SK-N-SH (cell line): ENCODE measurements around the gene FRMD3. TPM values are rescaled to one million over a fixed set of nuclear protein-coding genes. Genes with fewer than 3 reads are reported as not detected.

Experiments
- CTCF ChIA-PET: fragments of 300-600, 350-600 bp; formaldehyde crosslinking; extraction: SDS; loops from one replicate; lab custom pipeline; 2021; lab: Yijun Ruan, JAX
- POLR2A ChIA-PET: fragments of 350-600 bp; sonication (Branson Sonifier 250); formaldehyde crosslinking; extraction: SDS; loops from one replicate; lab custom pipeline; 2020; ENCODE audit warnings: antibody characterized with exemption, inconsistent platforms; lab: Yijun Ruan, JAX
- DNase-seq: peaks from one replicate; pipeline ENCODE4 v3.0.0; 2012
- H2AFZ ChIP-seq: fragments of 200-600 bp; sonication (generic); 2 replicates; pipeline ENCODE4 v1.8.1; 2016; ENCODE audit warnings: antibody characterized with exemption, mild to moderate bottlenecking, low read depth
- H3F3A ChIP-seq: fragments of 200-600 bp; sonication (generic); replicated peaks from 2 replicates; pipeline ENCODE3; 2016; ENCODE audit warnings: antibody characterized with exemption, mild to moderate bottlenecking; ENCODE audit not compliant: insufficient read depth
- H3K27ac ChIP-seq, 2 experiments: fragments of 200-500 bp in 1 of 2; fragments of 200-600 bp in 1 of 2; sonication (Bioruptor generic) in 1 of 2; sonication (generic), shearing (Covaris generic) in 1 of 2; 2 replicates each; pipeline versions ENCODE4 v1.5.1 to v1.6.1; 2014 to 2016; ENCODE audit warnings: low read depth in 2 of 2, inconsistent platforms in 1 of 2, low read length in 1 of 2, mild to moderate bottlenecking in 1 of 2, mixed read lengths in 1 of 2
- H3K27me3 ChIP-seq: fragments of 200-600 bp; sonication (generic), shearing (Covaris generic); 2 replicates; pipeline ENCODE4 v1.6.1; 2016; ENCODE audit warnings: mixed run types; ENCODE audit not compliant: insufficient read depth
- H3K36me3 ChIP-seq, 2 experiments: fragments of 200-500 bp in 1 of 2; fragments of 200-600 bp in 1 of 2; sonication (Bioruptor generic) in 1 of 2; sonication (generic) in 1 of 2; replicated peaks in 1 of 2; 2 replicates each; pipeline versions ENCODE3 to v1.5.1; 2014 to 2016; ENCODE audit warnings: low read length in 1 of 2, mild to moderate bottlenecking in 1 of 2; ENCODE audit not compliant: insufficient read depth in 2 of 2, control insufficient read depth in 1 of 2
- H3K4me1 ChIP-seq, 2 experiments: fragments of 200-500 bp in 1 of 2; fragments of 200-600 bp in 1 of 2; sonication (Bioruptor generic) in 1 of 2; sonication (generic), shearing (Covaris generic) in 1 of 2; 2 replicates each; pipeline versions ENCODE4 v1.5.1 to v1.6.1; 2014 to 2016; ENCODE audit warnings: low read depth in 1 of 2, low read length in 1 of 2, mixed run types in 1 of 2; ENCODE audit not compliant: insufficient read depth in 2 of 2, control insufficient read depth in 1 of 2
- H3K4me2 ChIP-seq: fragments of 200-600 bp; sonication (generic), shearing (Covaris generic); 2 replicates; pipeline ENCODE4 v1.6.1; 2017; ENCODE audit warnings: mixed run types
- H3K4me3 ChIP-seq, 2 experiments: fragments of 200-500 bp in 1 of 2; fragments of 200-600 bp in 1 of 2; sonication (Bioruptor generic) in 1 of 2; sonication (generic), shearing (Covaris generic) in 1 of 2; 2 replicates each; pipeline versions ENCODE4 v1.5.1 to v1.8.1; 2014 to 2016; ENCODE audit warnings: low read depth in 2 of 2, inconsistent platforms in 1 of 2, low read length in 1 of 2, mild to moderate bottlenecking in 1 of 2, mixed read lengths in 1 of 2, moderate library complexity in 1 of 2
- H3K79me2 ChIP-seq: fragments of 200-600 bp; sonication (generic); 2 replicates; pipeline ENCODE4 v1.8.1; 2017; ENCODE audit warnings: mild to moderate bottlenecking; ENCODE audit not compliant: insufficient read depth
- H3K9ac ChIP-seq: fragments of 200-600 bp; sonication (generic); 2 replicates; pipeline ENCODE4 v1.6.1; 2017; ENCODE audit warnings: mixed run types
- H3K9me2 ChIP-seq: fragments of 200-600 bp; sonication (generic); 2 replicates; pipeline ENCODE4 v1.6.1; 2017; ENCODE audit warnings: mixed run types
- H3K9me3 ChIP-seq: fragments of 200-600 bp; sonication (generic); 2 replicates; pipeline ENCODE4 v1.6.1; 2017; ENCODE audit warnings: mixed run types, mild to moderate bottlenecking, moderate library complexity
- H4K20me1 ChIP-seq: fragments of 200-600 bp; sonication (generic); 2 replicates; pipeline ENCODE4 v1.6.1; 2017; ENCODE audit warnings: mild to moderate bottlenecking, mixed run types; ENCODE audit not compliant: insufficient read depth
- ELF1 ChIP-seq: IDR thresholded peaks from 2 replicates; pipeline ENCODE4 v1.4.0; 2012
- EZH2phosphoT487 ChIP-seq: fragments of 200-600 bp; sonication (generic); IDR thresholded peaks from 2 replicates; pipeline ENCODE4 v1.6.1; 2017; ENCODE audit warnings: low read depth, mixed run types, mild to moderate bottlenecking, antibody characterized with exemption, moderate library complexity, borderline replicate concordance
- FOXJ3 ChIP-seq: sonication (generic); formaldehyde crosslinking; IDR thresholded peaks from 2 replicates; pipeline ENCODE4 v1.5.1; 2020; ENCODE audit warnings: mild to moderate bottlenecking, missing genetic modification reagents
- MEF2A ChIP-seq: IDR thresholded peaks from 2 replicates; pipeline ENCODE4 v1.4.0; 2012; ENCODE audit warnings: low read depth, borderline replicate concordance
- MXI1 ChIP-seq: IDR thresholded peaks from 2 replicates; pipeline ENCODE4 v1.6.1; 2012; ENCODE audit warnings: mild to moderate bottlenecking, low read depth, low read length, improper control_type of control experiment
- POLR2AphosphoS5 ChIP-seq: IDR thresholded peaks from 2 replicates; pipeline ENCODE4 v1.6.1; 2012; ENCODE audit warnings: low read depth, low read length
- RAD21 ChIP-seq: IDR thresholded peaks from 2 replicates; pipeline ENCODE4 v1.6.1; 2012; ENCODE audit warnings: mild to moderate bottlenecking, low read length
- RCOR1 ChIP-seq: fragments of 150-350 bp; IDR thresholded peaks from 2 replicates; pipeline ENCODE4 v1.6.1; 2017; ENCODE audit warnings: antibody characterized with exemption, low read length
- RFX5 ChIP-seq: IDR thresholded peaks from 2 replicates; pipeline ENCODE4 v1.6.1; 2012; ENCODE audit warnings: mild to moderate bottlenecking, improper control_type of control experiment, low read length
- RXRA ChIP-seq: IDR thresholded peaks from 2 replicates; pipeline ENCODE4 v1.4.0; 2012; ENCODE audit warnings: low read depth, mild to moderate bottlenecking, borderline replicate concordance
- SMC3 ChIP-seq: IDR thresholded peaks from 2 replicates; pipeline ENCODE4 v1.6.1; 2012; ENCODE audit warnings: low read depth, low read length, improper control_type of control experiment
- TCF12 ChIP-seq: IDR thresholded peaks from 2 replicates; pipeline ENCODE4 v1.4.0; 2012
- TEAD4 ChIP-seq: IDR thresholded peaks from 2 replicates; pipeline ENCODE4 v1.4.0; 2012; ENCODE audit warnings: mild to moderate bottlenecking, borderline replicate concordance; ENCODE audit not compliant: insufficient read depth
- YY1 ChIP-seq: IDR thresholded peaks from 2 replicates; pipeline ENCODE4 v1.4.0; 2012; ENCODE audit warnings: low read depth, mild to moderate bottlenecking
- WGBS: methylation state at CpG from one replicate; pipeline ENCODE4 v1.1.6; 2017; ENCODE audit warnings: low lambda C conversion rate; 5-methylcytosine and 5-hydroxymethylcytosine counted together
- polyA plus RNA-seq, 3 experiments: library from polyadenylated mRNA; depleted of rRNA; stranded (reverse); fragments of >200 nt; gene quantifications; 2 replicates each; pipeline ENCODE4 v1.2.3, GENCODE V29; 2012
- TF ChIP-seq, protein P1 (sequence below): fragments of 150-350 bp; IDR thresholded peaks from 2 replicates; pipeline ENCODE4 v1.6.1; 2016; ENCODE audit warnings: mild to moderate bottlenecking, low read depth, low read length
- TF ChIP-seq, protein P2 (sequence below): IDR thresholded peaks from 2 replicates; pipeline ENCODE4 v1.4.0; 2012; ENCODE audit warnings: low read depth, borderline replicate concordance
- TF ChIP-seq, protein P3 (sequence below): fragments of 200-600 bp; sonication (generic); IDR thresholded peaks from 2 replicates; pipeline ENCODE4 v1.6.1; 2017; ENCODE audit warnings: antibody characterized with exemption, mild to moderate bottlenecking, moderate library complexity
- TF ChIP-seq, protein P4 (sequence below): fragments of 150-350 bp; IDR thresholded peaks from 2 replicates; pipeline ENCODE4 v1.6.1; 2017; ENCODE audit warnings: antibody characterized with exemption, low read length, low read depth, borderline replicate concordance

Gene FRMD3
- polyA plus RNA-seq, 1 of the 3 experiments (the other 2 are of a cell fraction), result 0.89 TPM

DNA sequence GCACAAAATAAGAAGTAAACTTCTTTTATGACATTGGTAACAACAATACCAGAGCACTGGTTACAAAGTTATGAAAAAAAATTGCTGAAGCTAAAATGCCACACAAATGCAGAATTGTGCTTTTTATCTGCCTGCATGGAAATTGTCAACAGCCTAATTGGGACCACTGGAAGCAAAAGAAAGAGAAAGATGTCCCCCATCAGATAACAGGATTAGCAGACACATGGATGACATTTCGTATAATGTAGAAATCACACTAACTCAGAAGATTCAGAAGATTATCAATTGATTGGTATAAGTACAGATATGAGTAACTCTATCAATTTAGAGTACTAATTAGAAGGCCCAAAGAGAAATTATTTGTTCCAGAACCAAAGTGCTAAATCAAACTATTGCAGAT lies 19.1 kb upstream of the FRMD3 start (continued):
- TF ChIP-seq RAD21 (no peak), EZH2phosphoT487 (no peak)
- TF ChIP-seq, protein P1, sequence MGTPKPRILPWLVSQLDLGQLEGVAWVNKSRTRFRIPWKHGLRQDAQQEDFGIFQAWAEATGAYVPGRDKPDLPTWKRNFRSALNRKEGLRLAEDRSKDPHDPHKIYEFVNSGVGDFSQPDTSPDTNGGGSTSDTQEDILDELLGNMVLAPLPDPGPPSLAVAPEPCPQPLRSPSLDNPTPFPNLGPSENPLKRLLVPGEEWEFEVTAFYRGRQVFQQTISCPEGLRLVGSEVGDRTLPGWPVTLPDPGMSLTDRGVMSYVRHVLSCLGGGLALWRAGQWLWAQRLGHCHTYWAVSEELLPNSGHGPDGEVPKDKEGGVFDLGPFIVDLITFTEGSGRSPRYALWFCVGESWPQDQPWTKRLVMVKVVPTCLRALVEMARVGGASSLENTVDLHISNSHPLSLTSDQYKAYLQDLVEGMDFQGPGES, result no peak

GRCh38 chr9:83554278-83554677 lies 16.1 kb upstream of the FRMD3 start:
- no peak overlapping the region for H3K4me2 ChIP-seq
- H2AFZ ChIP-seq, result no peak overlapping the region
- no peak overlapping the region for H3K9ac ChIP-seq
- TF ChIP-seq TCF12 (no peak), YY1 (no peak), SMC3 (no peak)
- no peaks in the 10 kb centered on the region for H3K9me3 ChIP-seq
- WGBS, result 53% methylated on average over 3 of the region's 3 CpGs
- POLR2A ChIA-PET, result no interaction called here
- H3K9me2 ChIP-seq, result no peaks in the 10 kb centered on the region
- no peak for DNase-seq
- no peak overlapping the region for H3K27ac ChIP-seq
- H4K20me1 ChIP-seq, result no peaks in the 10 kb centered on the region
- no peak overlapping the region for H3K4me3 ChIP-seq
- H3K27me3 ChIP-seq, result no peaks in the 10 kb centered on the region
- H3K79me2 ChIP-seq, result no peaks in the 10 kb centered on the region
- CTCF ChIA-PET, result interaction anchor here (1.1 to 1.9 kb wide), 2 partner anchors 15 to 26 kb away, joined by 3 to 8 read pairs; no protein-coding TSS in a partner anchor
- peaks cover 0 to 2% of the 10 kb centered on the region in 2 experiments; a peak in 1 of 4 replicates for H3K4me1 ChIP-seq
- peaks cover 0 to 3% of the 10 kb centered on the region in 2 experiments for H3K36me3 ChIP-seq
- H3F3A ChIP-seq, result no peaks in the 10 kb centered on the region

DNA sequence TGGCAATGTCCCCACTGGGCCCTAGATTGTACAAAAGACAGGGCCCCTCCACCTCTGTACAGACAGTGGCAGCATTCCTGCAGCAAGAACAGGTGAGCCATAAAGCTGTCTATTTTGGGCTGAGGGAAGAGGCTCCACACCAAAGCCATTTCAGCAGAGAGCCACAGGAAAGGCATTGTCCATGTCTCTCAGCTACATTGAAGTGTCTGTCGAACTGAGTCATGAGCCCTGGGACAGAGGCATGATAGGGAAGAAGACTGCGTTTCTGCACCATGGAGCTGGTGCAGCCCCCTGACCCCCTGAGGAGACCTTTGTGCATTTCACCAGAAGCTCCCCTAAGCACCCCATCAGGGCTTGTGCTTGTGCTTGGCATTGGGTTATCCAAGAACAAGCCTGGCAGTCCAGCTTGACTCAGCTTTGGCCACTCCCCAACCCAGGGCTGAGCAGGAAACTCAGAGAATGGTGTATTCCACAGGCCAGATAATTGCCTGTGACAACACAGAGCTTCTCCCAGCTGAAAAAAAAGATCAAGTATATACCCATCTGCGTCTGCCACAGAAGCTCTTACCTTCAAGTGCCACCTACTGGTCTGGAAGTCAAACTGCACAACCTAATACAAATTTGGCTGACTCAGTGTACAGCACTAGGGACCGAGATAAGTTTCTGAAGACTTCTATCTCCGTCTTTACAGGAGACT lies 5.9 kb upstream of the FRMD3 start:
- Histone ChIP-seq H3K79me2 (no peaks in the 10 kb centered on the region), H3K4me3 (no peak overlapping the region; a peak in 1 of 4 replicates), H3K36me3 (no peaks in the 10 kb centered on the region), H3K27ac (no peak overlapping the region), H3K9me3 (no peaks in the 10 kb centered on the region), H3K9ac (no peak overlapping the region), H3K4me2 (no peak overlapping the region), H4K20me1 (no peaks in the 10 kb centered on the region), H3F3A (no peaks in the 10 kb centered on the region), H3K4me1 (peaks cover 0 to 8% of the 10 kb centered on the region in 2 experiments; a peak in 1 of 4 replicates), H2AFZ (no peak overlapping the region), H3K27me3 (no peaks in the 10 kb centered on the region), H3K9me2 (no peaks in the 10 kb centered on the region)
- 39% methylated on average over 4 of the region's 5 CpGs for WGBS
- ChIA-PET POLR2A (no interaction called here), CTCF (interaction anchor here (0.5 to 5.3 kb wide), 30 partner anchors 9 to 560 kb away, joined by 3 to 111 read pairs (median 4); no protein-coding TSS in a partner anchor)
- DNase-seq, result peak; percentile 56
- TF ChIP-seq RFX5 (no peak), TEAD4 (no peak), ELF1 (no peak), RCOR1 (no peak; the same call in 1 of the 2 replicates), YY1 (no peak), RAD21 (peak; percentile 90), FOXJ3 (CRISPR knock-in tag) (no peak), SMC3 (peak; percentile 90), RXRA (no peak), TCF12 (peak; percentile 35; the same call in 1 of the 2 replicates), MXI1 (no peak), POLR2AphosphoS5 (no peak), MEF2A (no peak)
- TF ChIP-seq, protein P2, sequence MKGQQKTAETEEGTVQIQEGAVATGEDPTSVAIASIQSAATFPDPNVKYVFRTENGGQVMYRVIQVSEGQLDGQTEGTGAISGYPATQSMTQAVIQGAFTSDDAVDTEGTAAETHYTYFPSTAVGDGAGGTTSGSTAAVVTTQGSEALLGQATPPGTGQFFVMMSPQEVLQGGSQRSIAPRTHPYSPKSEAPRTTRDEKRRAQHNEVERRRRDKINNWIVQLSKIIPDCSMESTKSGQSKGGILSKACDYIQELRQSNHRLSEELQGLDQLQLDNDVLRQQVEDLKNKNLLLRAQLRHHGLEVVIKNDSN, result no peak
- TF ChIP-seq, protein P3, sequence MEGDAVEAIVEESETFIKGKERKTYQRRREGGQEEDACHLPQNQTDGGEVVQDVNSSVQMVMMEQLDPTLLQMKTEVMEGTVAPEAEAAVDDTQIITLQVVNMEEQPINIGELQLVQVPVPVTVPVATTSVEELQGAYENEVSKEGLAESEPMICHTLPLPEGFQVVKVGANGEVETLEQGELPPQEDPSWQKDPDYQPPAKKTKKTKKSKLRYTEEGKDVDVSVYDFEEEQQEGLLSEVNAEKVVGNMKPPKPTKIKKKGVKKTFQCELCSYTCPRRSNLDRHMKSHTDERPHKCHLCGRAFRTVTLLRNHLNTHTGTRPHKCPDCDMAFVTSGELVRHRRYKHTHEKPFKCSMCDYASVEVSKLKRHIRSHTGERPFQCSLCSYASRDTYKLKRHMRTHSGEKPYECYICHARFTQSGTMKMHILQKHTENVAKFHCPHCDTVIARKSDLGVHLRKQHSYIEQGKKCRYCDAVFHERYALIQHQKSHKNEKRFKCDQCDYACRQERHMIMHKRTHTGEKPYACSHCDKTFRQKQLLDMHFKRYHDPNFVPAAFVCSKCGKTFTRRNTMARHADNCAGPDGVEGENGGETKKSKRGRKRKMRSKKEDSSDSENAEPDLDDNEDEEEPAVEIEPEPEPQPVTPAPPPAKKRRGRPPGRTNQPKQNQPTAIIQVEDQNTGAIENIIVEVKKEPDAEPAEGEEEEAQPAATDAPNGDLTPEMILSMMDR, result peak; percentile 84
- TF ChIP-seq, protein P4, sequence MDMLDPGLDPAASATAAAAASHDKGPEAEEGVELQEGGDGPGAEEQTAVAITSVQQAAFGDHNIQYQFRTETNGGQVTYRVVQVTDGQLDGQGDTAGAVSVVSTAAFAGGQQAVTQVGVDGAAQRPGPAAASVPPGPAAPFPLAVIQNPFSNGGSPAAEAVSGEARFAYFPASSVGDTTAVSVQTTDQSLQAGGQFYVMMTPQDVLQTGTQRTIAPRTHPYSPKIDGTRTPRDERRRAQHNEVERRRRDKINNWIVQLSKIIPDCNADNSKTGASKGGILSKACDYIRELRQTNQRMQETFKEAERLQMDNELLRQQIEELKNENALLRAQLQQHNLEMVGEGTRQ, result no peak
- TF ChIP-seq, protein P1, result no peak
